Right atrium auricular region (tissue), 2 donors: ENCODE results near the gene SPINK9. TPM values are rescaled to one million over a fixed set of nuclear protein-coding genes. Genes with fewer than 3 reads are reported as not detected.

Experiments
- DNase-seq: peaks from one replicate; pipeline ENCODE4 v3.0.0-alpha.2; 2019; ENCODE audit warnings: low spot score
- H3K27ac ChIP-seq, 2 donors: fragments of 200-600 bp; sonication (generic); 1 replicate in 1 of 2; 2 replicates in 1 of 2; pipeline ENCODE4 v1.5.1; 2016 to 2019
- H3K27me3 ChIP-seq, 2 donors: fragments of 200-600 bp; sonication (generic); one replicate each; pipeline versions ENCODE4 v1.5.1 to v1.6.0; 2017 to 2019
- H3K36me3 ChIP-seq: fragments of 200-600 bp; sonication (generic); one replicate; pipeline ENCODE4 v1.5.1; 2016
- H3K4me1 ChIP-seq, 2 donors: fragments of 200-600 bp; sonication (generic); one replicate each; pipeline versions ENCODE4 v1.5.1 to v1.6.0; 2017 to 2019
- H3K4me3 ChIP-seq, 2 donors: fragments of 200-600 bp; sonication (generic); 1 replicate in 1 of 2; 2 replicates in 1 of 2; pipeline ENCODE4 v1.5.1; 2017 to 2019; ENCODE audit warnings: mild to moderate bottlenecking in 1 of 2, moderate library complexity in 1 of 2
- H3K9me3 ChIP-seq, 2 donors: fragments of 200-600 bp; sonication (generic); one replicate each; pipeline ENCODE4 v1.5.1; 2019
- total RNA-seq, 2 donors: library from RNA; depleted of rRNA; stranded (reverse); fragments of >200 nt; gene quantifications; one replicate each; pipeline ENCODE4 v1.1.0, GENCODE V29; 2016
- TF ChIP-seq, protein P1 (sequence below), 2 donors: fragments of 200-600 bp; sonication (generic); IDR thresholded peaks; one replicate each; pipeline ENCODE4 v1.5.1; 2019; ENCODE audit warnings: antibody characterized with exemption in 2 of 2

SPINK9 gene
- total RNA-seq, 2 donors from 2014 or later, result not detected

DNA sequence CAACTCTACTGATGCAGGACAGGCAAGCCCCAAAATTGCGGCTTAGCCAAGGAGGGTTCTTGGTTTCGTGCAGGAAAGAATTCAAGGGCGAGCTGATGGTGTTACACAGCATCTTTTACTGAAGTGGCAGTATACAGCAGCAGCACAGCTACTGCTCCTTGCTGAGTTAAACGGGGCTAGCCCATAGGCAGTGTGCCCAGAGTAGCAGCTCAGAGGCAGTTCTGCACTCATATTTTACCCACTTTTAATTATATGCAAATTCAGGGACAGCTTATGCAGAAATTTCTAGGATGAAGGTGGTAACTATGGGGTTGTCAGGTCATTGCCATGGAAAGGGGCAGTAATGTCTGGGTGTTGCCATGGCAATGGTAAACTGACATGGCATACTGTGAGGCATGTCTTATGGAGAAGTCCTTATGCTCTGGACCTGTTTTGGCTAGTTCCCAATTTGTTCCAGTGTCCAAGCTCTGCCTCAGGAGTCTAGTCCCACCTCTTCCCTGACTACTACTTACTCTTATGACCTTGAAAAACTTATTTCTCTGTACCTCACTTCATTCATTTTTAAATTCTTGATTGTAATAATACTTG, 2.0 kb upstream of the SPINK9 start:
- Histone ChIP-seq H3K27me3 (no peaks in the 10 kb centered on the region), H3K27ac (no peak overlapping the region), H3K4me3 (no peak overlapping the region), H3K36me3 (no peaks in the 10 kb centered on the region), H3K4me1 (no peaks in the 10 kb centered on the region), H3K9me3 (no peaks in the 10 kb centered on the region)
- DNase-seq, result no peak
- TF ChIP-seq, protein P1, sequence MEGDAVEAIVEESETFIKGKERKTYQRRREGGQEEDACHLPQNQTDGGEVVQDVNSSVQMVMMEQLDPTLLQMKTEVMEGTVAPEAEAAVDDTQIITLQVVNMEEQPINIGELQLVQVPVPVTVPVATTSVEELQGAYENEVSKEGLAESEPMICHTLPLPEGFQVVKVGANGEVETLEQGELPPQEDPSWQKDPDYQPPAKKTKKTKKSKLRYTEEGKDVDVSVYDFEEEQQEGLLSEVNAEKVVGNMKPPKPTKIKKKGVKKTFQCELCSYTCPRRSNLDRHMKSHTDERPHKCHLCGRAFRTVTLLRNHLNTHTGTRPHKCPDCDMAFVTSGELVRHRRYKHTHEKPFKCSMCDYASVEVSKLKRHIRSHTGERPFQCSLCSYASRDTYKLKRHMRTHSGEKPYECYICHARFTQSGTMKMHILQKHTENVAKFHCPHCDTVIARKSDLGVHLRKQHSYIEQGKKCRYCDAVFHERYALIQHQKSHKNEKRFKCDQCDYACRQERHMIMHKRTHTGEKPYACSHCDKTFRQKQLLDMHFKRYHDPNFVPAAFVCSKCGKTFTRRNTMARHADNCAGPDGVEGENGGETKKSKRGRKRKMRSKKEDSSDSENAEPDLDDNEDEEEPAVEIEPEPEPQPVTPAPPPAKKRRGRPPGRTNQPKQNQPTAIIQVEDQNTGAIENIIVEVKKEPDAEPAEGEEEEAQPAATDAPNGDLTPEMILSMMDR (IDR thresholded peaks at IDR 0.05), result no peak

DNA sequence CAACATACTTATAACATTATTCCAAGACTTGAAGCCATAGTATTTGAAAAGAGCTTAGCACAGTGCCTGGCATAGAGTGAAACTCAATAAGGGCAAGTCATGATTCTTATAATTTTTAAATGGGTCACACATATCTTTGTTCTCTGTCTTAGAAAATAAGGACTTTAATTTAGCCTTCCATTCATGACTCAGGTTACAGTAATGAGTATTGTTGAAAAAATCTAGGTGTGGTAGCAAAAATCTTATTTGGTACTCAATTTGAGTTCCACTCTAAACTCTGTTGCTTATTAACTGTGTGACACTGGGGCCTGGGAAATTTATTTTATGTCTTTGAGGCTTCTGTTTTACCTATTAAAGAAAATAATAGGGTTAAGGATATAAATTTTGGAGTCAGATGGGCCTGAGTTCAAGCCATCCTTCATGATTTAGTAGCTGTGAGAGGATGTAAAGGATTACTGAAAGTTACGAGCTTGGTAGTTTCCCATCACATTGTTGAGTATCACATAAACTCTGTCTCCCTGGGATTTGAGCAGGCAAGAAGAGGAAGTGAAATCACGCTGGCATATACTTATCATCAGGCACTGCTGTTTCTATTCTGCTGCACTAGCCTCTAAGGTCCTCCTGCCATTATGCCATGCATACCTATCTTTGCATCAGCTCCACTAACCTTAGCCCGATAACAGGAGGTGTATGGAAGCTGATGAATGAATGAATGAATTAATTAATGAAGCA, 1.5 kb downstream of the SPINK9 start:
- TF ChIP-seq, protein P1 (IDR thresholded peaks at IDR 0.05), result no peak
- Histone ChIP-seq H3K4me3 (no peak overlapping the region), H3K27ac (no peak overlapping the region), H3K36me3 (no peaks in the 10 kb centered on the region), H3K4me1 (no peaks in the 10 kb centered on the region), H3K27me3 (no peaks in the 10 kb centered on the region), H3K9me3 (no peaks in the 10 kb centered on the region)
- no peak for DNase-seq

DNA sequence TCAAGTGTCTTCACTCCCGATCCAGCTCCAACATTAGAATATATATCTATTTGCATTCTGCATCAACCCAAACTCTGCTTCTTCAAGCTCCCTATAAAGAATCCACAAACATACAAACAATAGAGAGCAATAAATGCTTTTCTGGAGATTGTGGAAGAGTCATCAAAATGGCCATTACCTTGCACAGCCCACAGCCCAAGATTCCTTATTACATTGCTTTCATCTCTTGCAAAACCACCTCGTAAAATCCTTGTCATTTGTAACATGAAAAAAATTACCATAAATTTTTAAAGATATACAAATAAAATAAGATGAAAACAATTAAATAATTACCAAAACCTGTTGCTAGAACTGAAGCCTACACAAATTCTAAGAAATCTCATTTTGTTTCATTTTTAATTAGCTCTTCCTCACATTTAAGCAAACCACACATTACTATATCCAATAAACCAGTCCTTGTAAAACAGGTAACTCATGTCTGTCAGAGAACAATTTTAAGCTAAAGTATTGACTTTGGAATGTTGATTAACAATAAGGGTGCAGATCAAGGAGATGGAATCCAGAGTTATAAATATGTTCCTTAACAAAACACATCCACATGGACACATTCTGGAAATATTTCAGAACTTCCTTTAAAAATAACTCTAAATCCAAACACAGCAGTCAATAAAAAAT, 7.1 kb downstream of the SPINK9 start:
- Histone ChIP-seq H3K4me3 (no peak overlapping the region), H3K27ac (no peak overlapping the region), H3K27me3 (no peaks in the 10 kb centered on the region), H3K36me3 (no peaks in the 10 kb centered on the region), H3K4me1 (no peaks in the 10 kb centered on the region), H3K9me3 (no peaks in the 10 kb centered on the region)
- DNase-seq, result no peak
- TF ChIP-seq, protein P1 (IDR thresholded peaks at IDR 0.05), result no peak

DNA sequence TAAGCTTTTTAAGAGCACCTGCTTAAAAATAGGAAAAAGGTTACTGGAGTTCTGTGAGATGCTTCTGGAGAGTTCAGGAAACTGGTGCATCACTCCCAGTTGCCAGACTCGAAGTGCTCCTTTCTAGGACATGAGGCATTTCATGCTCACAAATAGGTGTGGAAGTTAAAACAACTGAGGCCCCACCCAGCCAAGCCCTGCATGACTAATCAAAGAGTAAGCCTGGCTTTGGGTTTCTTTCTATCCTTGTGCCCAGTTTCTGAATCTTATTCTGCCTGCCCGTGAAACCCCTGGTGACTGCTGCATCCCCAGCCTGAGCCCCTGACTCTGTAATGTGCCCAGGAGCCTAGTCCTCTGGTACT, 7.7 kb downstream of the SPINK9 start:
- TF ChIP-seq, protein P1 (IDR thresholded peaks at IDR 0.05), result no peak
- Histone ChIP-seq H3K9me3 (no peaks in the 10 kb centered on the region), H3K27me3 (no peaks in the 10 kb centered on the region), H3K4me1 (no peaks in the 10 kb centered on the region), H3K4me3 (no peak overlapping the region), H3K36me3 (no peaks in the 10 kb centered on the region), H3K27ac (no peak overlapping the region)
- no peak for DNase-seq

DNA sequence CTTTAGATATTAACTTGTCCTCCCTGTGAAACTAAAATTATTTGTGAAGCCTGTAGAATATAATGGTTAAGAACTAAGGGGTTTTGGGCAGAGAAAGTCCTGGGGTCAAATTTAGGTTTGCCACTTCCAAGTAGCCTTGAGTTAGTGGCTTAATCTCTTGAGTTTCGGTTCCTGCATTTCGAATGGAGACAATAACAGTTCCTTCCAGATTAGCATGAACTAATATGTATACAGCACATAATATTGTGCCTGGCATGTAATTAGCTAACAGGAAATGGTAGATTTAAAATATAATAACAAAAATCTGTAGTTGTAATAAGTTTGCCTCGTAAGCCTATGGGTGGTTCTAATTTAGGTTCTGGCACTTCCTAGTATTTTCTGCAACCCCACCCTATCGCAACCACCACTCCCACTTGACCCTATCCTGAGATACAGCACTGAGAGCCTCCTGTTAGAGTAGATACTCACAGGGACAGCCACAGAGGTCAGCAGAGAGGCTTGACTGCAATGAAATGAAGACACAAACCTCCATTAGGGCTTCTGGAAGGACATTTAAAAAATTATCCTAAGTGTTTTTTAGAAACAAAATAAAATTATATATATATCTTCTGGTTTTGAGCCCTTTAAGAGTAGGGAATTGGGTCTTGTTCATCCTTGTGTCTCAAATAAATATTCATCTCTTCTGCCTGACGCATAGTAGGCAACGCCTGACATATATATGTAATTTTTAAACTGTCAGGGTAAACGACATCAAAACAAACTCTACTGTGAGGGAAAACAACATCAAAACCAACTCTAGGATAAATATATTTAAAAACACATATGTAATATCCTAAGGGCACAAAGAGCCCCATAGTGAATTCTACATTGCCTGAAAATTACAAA, 8.5 kb downstream of the SPINK9 start:
- TF ChIP-seq, protein P1 (IDR thresholded peaks at IDR 0.05), result no peak
- Histone ChIP-seq H3K9me3 (no peaks in the 10 kb centered on the region), H3K4me1 (no peaks in the 10 kb centered on the region), H3K27ac (no peak overlapping the region), H3K27me3 (no peaks in the 10 kb centered on the region), H3K4me3 (no peak overlapping the region), H3K36me3 (no peaks in the 10 kb centered on the region)
- DNase-seq, result no peak
